Measurements from ENCODE around the gene TNC.

TNC gene

DNA sequence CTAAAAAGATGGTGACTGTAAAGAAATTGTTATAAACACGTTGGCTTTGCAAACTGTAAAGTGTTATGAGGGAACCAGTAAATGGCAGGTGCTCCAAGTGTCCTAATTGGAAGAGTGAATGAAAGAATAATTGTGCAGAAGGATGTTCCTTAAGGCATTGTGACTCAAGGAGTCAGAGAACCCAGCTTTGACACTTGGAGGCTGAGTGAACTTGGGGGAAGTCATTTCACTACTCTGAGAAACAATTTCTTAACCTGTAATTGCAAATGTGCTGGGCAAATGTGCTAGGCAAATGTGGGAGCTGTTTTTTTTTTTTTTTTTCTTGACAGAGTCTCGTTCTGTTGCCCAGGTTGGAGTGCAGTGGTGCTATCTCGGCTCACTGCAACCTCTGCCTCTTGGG is 103.5 kb downstream of the TNC start:
- Histone ChIP-seq H3K27ac (ENCODE audit: poor library complexity, severe bottlenecking) (no peak overlapping the region), H3K4me1 (ENCODE audit: insufficient read depth, poor library complexity, severe bottlenecking) (no peaks in the 10 kb centered on the region), H3K27me3 (ENCODE audit: insufficient read depth, poor library complexity, severe bottlenecking) (no peaks in the 10 kb centered on the region), H3K9me3 (ENCODE audit: severe bottlenecking) (no peaks in the 10 kb centered on the region), H3K36me3 (ENCODE audit: low read depth) (no peaks in the 10 kb centered on the region), H3K4me3 (ENCODE audit: severe bottlenecking) (no peak overlapping the region)
- no peak for DNase-seq (ENCODE audit: low spot score)
- ATAC-seq (ENCODE audit: low read depth) = no peak
- TF ChIP-seq, protein P1, sequence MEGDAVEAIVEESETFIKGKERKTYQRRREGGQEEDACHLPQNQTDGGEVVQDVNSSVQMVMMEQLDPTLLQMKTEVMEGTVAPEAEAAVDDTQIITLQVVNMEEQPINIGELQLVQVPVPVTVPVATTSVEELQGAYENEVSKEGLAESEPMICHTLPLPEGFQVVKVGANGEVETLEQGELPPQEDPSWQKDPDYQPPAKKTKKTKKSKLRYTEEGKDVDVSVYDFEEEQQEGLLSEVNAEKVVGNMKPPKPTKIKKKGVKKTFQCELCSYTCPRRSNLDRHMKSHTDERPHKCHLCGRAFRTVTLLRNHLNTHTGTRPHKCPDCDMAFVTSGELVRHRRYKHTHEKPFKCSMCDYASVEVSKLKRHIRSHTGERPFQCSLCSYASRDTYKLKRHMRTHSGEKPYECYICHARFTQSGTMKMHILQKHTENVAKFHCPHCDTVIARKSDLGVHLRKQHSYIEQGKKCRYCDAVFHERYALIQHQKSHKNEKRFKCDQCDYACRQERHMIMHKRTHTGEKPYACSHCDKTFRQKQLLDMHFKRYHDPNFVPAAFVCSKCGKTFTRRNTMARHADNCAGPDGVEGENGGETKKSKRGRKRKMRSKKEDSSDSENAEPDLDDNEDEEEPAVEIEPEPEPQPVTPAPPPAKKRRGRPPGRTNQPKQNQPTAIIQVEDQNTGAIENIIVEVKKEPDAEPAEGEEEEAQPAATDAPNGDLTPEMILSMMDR (IDR thresholded peaks at IDR 0.05; ENCODE audit: poor library complexity, severe bottlenecking) = no peak

DNA sequence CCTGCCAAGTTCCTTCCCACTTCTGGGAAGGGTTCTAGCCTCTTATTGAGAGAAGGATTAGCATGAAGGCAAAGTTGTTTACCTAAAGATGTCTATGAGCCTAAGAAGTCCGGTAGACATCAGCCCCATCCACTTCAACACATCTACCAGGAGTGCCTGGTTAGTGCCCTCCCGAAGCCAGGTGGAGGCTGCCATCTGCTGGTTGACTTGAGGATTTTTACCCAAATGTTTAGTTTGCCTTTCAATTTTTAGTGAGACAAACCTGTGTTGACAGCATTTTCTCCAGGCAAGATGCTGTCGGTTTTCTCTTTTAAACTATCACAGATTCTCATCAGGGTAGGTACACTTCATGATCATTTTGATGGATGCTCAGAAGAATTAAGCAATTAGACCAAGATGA is 104.0 kb downstream of the TNC start:
- TF ChIP-seq, protein P1 (IDR thresholded peaks at IDR 0.05; ENCODE audit: poor library complexity, severe bottlenecking) = peak; percentile 80
- H3K9me3 ChIP-seq (ENCODE audit: severe bottlenecking) = no peaks in the 10 kb centered on the region
- H3K27ac ChIP-seq (ENCODE audit: poor library complexity, severe bottlenecking) = no peak overlapping the region
- ATAC-seq (ENCODE audit: low read depth) (peak; percentile 80), DNase-seq (ENCODE audit: low spot score) (no peak)
- no peak overlapping the region for H3K4me3 ChIP-seq (ENCODE audit: severe bottlenecking)
- H3K4me1 ChIP-seq (ENCODE audit: insufficient read depth, poor library complexity, severe bottlenecking) = no peaks in the 10 kb centered on the region
- no peaks in the 10 kb centered on the region for H3K36me3 ChIP-seq (ENCODE audit: low read depth)
- no peaks in the 10 kb centered on the region for H3K27me3 ChIP-seq (ENCODE audit: insufficient read depth, poor library complexity, severe bottlenecking)

DNA sequence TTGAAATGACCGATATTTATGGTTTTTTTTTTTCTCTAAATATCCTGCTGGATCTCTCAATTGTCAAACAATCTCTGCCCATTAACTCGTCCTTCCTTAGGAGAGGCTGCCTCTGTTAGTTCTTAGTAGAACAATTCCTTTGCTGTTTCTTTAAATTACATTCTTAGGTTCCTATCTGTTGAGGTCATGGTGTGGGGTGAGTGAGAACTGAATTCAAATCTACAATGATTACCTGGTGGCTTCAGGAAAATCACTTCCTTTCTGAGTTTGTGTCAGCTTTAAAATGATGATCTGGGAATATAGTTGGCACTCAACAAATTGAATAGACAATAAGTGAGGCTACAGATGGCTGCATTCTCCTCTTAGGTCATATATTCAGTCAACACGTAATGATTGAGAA is 105.5 kb downstream of the TNC start:
- Histone ChIP-seq H3K4me3 (ENCODE audit: severe bottlenecking) (no peak overlapping the region), H3K27ac (ENCODE audit: poor library complexity, severe bottlenecking) (no peak overlapping the region), H3K9me3 (ENCODE audit: severe bottlenecking) (no peaks in the 10 kb centered on the region), H3K36me3 (ENCODE audit: low read depth) (no peaks in the 10 kb centered on the region), H3K27me3 (ENCODE audit: insufficient read depth, poor library complexity, severe bottlenecking) (no peaks in the 10 kb centered on the region), H3K4me1 (ENCODE audit: insufficient read depth, poor library complexity, severe bottlenecking) (no peaks in the 10 kb centered on the region)
- TF ChIP-seq, protein P1 (IDR thresholded peaks at IDR 0.05; ENCODE audit: poor library complexity, severe bottlenecking) = no peak
- DNase-seq (ENCODE audit: low spot score) (no peak), ATAC-seq (ENCODE audit: low read depth) (no peak)

DNA sequence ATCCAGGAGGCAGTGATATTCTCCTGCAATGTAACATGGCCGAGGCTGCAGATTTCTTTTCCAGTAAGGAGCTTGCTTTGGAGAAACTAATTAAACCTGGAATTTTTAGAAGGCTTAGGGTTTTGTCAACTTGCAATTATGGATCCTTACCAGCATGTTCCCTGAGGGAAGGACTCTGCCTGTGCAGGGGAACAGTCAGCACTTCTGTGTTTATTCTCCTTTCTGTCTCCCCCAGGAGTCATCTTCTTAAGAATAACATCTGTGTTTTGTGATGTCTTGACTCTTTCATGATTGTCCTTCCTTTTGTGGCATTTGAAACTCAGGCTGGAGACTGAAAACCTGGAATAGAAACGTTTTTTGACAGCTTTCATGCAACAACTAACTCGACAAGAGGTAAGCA is 107.1 kb downstream of the TNC start:
- no peak for DNase-seq (ENCODE audit: low spot score)
- Histone ChIP-seq H3K27me3 (ENCODE audit: insufficient read depth, poor library complexity, severe bottlenecking) (no peaks in the 10 kb centered on the region), H3K9me3 (ENCODE audit: severe bottlenecking) (no peaks in the 10 kb centered on the region)

DNA sequence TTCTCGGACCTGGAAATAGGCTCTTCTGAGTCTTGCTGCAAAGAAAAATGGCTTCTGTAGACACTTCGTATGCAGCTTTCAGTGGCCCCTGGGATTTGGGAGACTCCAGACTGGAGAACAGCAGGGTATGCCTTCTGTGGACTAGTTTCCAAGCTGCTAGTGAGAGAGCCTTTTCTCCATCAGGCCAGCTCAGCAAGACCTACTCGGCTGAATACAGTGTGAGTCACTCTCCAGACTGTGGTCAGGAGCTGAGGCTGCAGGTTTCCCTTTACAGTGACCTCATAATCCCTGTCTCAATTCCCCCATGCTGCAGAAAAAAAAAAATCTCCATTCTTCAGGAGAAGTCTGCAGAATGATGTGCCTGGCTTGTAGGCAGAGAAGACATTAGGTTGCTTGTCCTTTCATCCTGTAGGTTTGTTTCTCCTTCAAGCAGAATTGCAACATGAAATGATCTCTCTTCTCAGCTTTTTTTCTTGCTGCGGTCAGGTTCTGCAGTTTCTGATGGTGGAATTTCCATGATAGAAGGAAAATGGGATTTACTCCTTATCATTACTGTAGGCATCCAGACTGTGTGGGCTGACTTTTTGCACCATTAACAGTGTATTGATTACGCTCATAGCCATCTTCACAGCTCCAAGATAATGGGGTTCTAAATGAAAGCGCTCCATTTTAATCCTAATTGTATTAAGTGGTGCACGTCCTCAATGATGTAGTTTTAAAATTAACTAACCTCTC is 109.3 kb downstream of the TNC start:
- ATAC-seq (ENCODE audit: low read depth) (peak; percentile 99), DNase-seq (ENCODE audit: low spot score) (no peak)
- no peak overlapping the region for H3K4me3 ChIP-seq (ENCODE audit: severe bottlenecking)
- H3K27me3 ChIP-seq (ENCODE audit: insufficient read depth, poor library complexity, severe bottlenecking) = no peaks in the 10 kb centered on the region
- H3K9me3 ChIP-seq (ENCODE audit: severe bottlenecking) = no peaks in the 10 kb centered on the region
- TF ChIP-seq, protein P1 (IDR thresholded peaks at IDR 0.05; ENCODE audit: poor library complexity, severe bottlenecking) = no peak
- H3K36me3 ChIP-seq (ENCODE audit: low read depth) = no peaks in the 10 kb centered on the region
- H3K27ac ChIP-seq (ENCODE audit: poor library complexity, severe bottlenecking) = no peak overlapping the region
- H3K4me1 ChIP-seq (ENCODE audit: insufficient read depth, poor library complexity, severe bottlenecking) = no peaks in the 10 kb centered on the region

More for the DNA sequence above, 107.1 kb downstream of the TNC start:
- no peaks in the 10 kb centered on the region for H3K36me3 ChIP-seq (ENCODE audit: low read depth)
- no peak for ATAC-seq (ENCODE audit: low read depth)
- H3K4me3 ChIP-seq (ENCODE audit: severe bottlenecking) = no peak overlapping the region
- TF ChIP-seq, protein P1 (IDR thresholded peaks at IDR 0.05; ENCODE audit: poor library complexity, severe bottlenecking) = no peak
- H3K4me1 ChIP-seq (ENCODE audit: insufficient read depth, poor library complexity, severe bottlenecking) = no peaks in the 10 kb centered on the region
- no peak overlapping the region for H3K27ac ChIP-seq (ENCODE audit: poor library complexity, severe bottlenecking)
